WERI-Rb-1 (cell line): ENCODE measurements around the gene FGFR2.

Experiments used
- DNase-seq: peaks from one replicate; pipeline ENCODE4 v3.0.0-alpha.2; 2020
- H3K27ac ChIP-seq: fragments of 250-450 bp; sonication (Bioruptor Pico); 2 replicates; pipeline ENCODE4 v1.5.1; 2020; ENCODE audit warnings: mild to moderate bottlenecking, moderate library complexity
- H3K27me3 ChIP-seq: fragments of 250-450 bp; sonication (Bioruptor Pico); 2 replicates; pipeline ENCODE4 v1.5.1; 2021; ENCODE audit warnings: mild to moderate bottlenecking, low read depth, moderate library complexity; ENCODE audit not compliant: insufficient read depth, severe bottlenecking
- H3K36me3 ChIP-seq: fragments of 250-450 bp; sonication (Bioruptor Pico); 2 replicates; pipeline ENCODE4 v1.5.1; 2020; ENCODE audit warnings: mild to moderate bottlenecking, moderate library complexity
- H3K4me3 ChIP-seq: 2 replicates; pipeline ENCODE4 v1.5.1; 2011; ENCODE audit warnings: low read depth, mild to moderate bottlenecking, control low read depth, low read length
- H3K9me3 ChIP-seq: fragments of 250-450 bp; sonication (Bioruptor Pico); 2 replicates; pipeline ENCODE4 v1.5.1; 2021; ENCODE audit warnings: mild to moderate bottlenecking, moderate library complexity; ENCODE audit not compliant: severe bottlenecking
- TF ChIP-seq, protein P1 (sequence below): IDR thresholded peaks from 2 replicates; pipeline ENCODE4 v1.5.1; 2011; ENCODE audit warnings: low read depth, mild to moderate bottlenecking, control low read depth, inconsistent platforms, low read length

Gene FGFR2

DNA sequence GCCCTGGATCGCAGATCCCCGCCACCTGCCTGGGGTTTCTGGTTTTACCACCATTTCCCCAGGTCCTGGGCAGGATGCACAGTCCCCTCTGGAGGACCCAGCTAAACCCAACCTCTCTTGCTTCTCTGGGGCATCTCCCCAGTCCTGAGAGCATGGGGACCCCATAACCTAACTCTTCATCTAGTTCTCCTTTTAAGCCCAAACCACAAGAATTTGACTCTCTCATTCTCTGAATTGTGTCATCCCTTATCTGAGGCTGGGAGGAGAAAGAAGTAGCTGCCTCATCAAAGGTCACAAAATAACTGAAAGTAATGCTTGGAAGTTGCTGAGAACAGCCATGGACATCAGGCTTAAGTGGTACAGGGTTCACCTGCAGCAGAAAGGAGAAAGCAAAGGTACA, 159.9 kb downstream of the FGFR2 start:
- TF ChIP-seq, protein P1, sequence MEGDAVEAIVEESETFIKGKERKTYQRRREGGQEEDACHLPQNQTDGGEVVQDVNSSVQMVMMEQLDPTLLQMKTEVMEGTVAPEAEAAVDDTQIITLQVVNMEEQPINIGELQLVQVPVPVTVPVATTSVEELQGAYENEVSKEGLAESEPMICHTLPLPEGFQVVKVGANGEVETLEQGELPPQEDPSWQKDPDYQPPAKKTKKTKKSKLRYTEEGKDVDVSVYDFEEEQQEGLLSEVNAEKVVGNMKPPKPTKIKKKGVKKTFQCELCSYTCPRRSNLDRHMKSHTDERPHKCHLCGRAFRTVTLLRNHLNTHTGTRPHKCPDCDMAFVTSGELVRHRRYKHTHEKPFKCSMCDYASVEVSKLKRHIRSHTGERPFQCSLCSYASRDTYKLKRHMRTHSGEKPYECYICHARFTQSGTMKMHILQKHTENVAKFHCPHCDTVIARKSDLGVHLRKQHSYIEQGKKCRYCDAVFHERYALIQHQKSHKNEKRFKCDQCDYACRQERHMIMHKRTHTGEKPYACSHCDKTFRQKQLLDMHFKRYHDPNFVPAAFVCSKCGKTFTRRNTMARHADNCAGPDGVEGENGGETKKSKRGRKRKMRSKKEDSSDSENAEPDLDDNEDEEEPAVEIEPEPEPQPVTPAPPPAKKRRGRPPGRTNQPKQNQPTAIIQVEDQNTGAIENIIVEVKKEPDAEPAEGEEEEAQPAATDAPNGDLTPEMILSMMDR: no peak
- Histone ChIP-seq H3K36me3 (no peaks in the 10 kb centered on the region), H3K27me3 (no peaks in the 10 kb centered on the region), H3K4me3 (no peak overlapping the region), H3K9me3 (no peaks in the 10 kb centered on the region), H3K27ac (no peak overlapping the region)
- no peak for DNase-seq

DNA sequence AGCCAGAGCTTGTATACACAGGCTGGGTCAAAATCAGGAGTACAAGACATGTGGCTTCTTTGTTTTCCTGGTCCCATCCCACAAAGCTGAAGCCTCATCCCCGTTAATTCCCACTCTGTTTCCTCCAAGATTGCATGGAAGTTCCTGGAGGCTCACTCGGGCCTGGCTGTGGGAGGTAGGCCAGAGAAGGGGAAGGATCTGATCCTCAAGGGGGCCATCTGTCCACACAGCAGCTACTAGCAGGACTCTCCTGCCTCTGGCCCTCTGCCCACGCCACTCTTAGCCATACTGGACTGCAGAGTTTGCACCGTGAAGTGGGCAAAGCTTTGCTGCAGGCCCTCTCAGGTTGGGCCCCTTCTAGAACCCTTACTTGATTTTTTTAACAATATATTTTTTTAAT, 160.6 kb downstream of the FGFR2 start:
- Histone ChIP-seq H3K27ac (no peak overlapping the region), H3K27me3 (no peaks in the 10 kb centered on the region), H3K9me3 (no peaks in the 10 kb centered on the region), H3K4me3 (no peak overlapping the region), H3K36me3 (no peaks in the 10 kb centered on the region)
- peak; percentile 81 for DNase-seq
- TF ChIP-seq, protein P1: peak; percentile 50; the same call in 1 of the 2 replicates

DNA sequence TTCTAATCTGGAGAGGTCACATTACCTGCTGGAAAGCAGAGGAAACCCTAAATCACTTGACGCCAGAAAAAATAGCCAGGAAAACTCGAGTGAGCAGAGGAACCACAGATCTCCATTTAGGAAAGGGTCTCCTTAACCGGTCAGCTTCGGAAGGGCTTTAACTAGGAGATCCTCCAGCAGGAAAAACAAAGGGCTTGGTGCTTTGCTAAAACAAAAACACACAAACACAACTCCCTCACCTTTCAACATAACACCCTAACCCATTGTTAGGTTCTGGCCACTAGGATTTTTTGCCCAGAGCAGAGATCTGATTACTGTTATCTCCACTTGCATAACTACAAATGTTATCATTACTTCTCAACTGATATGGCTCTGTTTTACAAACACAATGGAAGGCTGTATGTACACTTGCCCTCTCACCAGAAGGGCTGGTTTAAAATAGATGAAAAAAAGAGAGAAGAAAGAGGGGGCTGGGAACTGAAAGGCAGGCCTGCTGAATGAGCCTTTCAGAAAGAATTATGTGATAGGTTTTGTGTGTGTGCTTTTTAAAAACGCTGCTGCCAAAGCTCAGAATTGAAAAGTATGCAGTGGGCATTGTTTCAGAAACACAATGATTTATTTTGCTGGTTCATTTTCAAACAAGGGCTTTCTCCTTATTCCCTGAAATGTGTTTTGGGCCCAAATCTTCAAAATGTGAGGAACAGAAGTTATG, 161.5 kb downstream of the FGFR2 start:
- H3K4me3 ChIP-seq: no peak overlapping the region
- H3K36me3 ChIP-seq: no peaks in the 10 kb centered on the region
- H3K27ac ChIP-seq: no peak overlapping the region
- H3K27me3 ChIP-seq: no peaks in the 10 kb centered on the region
- H3K9me3 ChIP-seq: no peaks in the 10 kb centered on the region
- TF ChIP-seq, protein P1: no peak
- no peak for DNase-seq

GRCh38 chr10:121436281-121436629, 162.0 kb downstream of the FGFR2 start:
- Histone ChIP-seq H3K36me3 (no peaks in the 10 kb centered on the region), H3K4me3 (no peak overlapping the region), H3K27me3 (no peaks in the 10 kb centered on the region), H3K9me3 (no peaks in the 10 kb centered on the region), H3K27ac (no peak overlapping the region)
- DNase-seq: no peak
- TF ChIP-seq, protein P1: no peak

DNA sequence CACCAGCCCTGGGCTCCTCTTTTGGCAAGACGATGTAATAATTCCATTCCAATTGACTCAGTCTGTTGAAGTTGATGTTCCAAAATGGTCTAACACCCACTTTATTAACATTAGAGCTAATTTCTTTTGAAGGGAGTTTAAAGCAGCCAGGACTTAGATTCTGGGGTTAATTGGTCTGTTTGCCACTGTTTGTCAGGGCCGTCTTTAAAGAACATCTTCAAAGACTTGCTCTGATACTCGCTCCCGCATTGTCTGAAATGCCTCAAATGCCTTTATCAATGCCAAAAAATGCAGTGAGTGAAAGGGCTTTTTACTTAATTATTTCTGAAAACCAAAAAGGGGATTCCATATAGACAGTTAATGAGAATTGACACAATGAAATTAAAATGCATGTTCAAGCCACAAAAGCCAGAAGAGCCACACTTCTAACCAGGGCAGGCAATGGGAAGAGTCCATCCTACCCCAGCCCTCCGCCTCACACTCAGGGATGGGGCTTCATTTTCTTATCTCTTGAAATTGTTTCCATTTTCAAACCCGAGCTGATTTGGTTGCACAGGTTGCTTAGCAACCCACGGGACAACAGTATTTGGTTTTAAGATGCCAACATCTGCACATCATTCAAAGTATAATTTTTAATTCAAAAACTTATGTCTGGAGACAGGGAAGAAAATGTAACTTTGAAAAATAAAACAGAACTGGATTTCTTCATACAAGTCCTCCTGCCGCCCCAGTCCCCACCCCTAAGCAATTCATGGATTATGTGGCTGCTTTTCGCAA, 163.0 kb downstream of the FGFR2 start:
- H3K9me3 ChIP-seq: no peaks in the 10 kb centered on the region
- H3K36me3 ChIP-seq: no peaks in the 10 kb centered on the region
- no peak overlapping the region for H3K27ac ChIP-seq
- TF ChIP-seq, protein P1: no peak
- H3K4me3 ChIP-seq: no peak overlapping the region
- DNase-seq: no peak
- no peaks in the 10 kb centered on the region for H3K27me3 ChIP-seq
